NCI-H2227 (cell line): ENCODE measurements around the gene IPO11.

Experiments used
- DNase-seq: peaks from one replicate; lab custom pipeline; 2025; ENCODE audit not compliant: unreplicated experiment; lab: John Stamatoyannopoulos, UW

The IPO11 gene

GRCh38 chr5:62412549-62413329 lies at the start of gene IPO11:
IPO11 (plus strand) TSS chr5:62412763; CDS start chr5:62437280, 24,517 bp downstream.
- peak; percentile 98 for DNase-seq

- no peak for DNase-seq
Measured at GRCh38 chr5:62369039-62369438, 43.5 kb upstream of the IPO11 start.

- DNase-seq = no peak
Measured at GRCh38 chr5:62371409-62371808, 41.2 kb upstream of the IPO11 start.

- DNase-seq = no peak
Measured at GRCh38 chr5:62372600-62372999, 40.0 kb upstream of the IPO11 start.

- DNase-seq = no peak
Measured at GRCh38 chr5:62373382-62373781, 39.2 kb upstream of the IPO11 start.

GRCh38 chr5:62374090-62374489 lies 38.5 kb upstream of the IPO11 start:
- no peak for DNase-seq

GRCh38 chr5:62375627-62376026 lies 36.9 kb upstream of the IPO11 start:
- DNase-seq = no peak

GRCh38 chr5:62376064-62376463 lies 36.5 kb upstream of the IPO11 start:
- DNase-seq = no peak

- DNase-seq = no peak
Measured at GRCh38 chr5:62385131-62385530, 27.4 kb upstream of the IPO11 start.

GRCh38 chr5:62385816-62386400 lies 26.7 kb upstream of the IPO11 start:
- DNase-seq = no peak

- DNase-seq = no peak
Measured at GRCh38 chr5:62386824-62387223, 25.7 kb upstream of the IPO11 start.

- DNase-seq = no peak
Measured at GRCh38 chr5:62395210-62395950, 17.2 kb upstream of the IPO11 start.

GRCh38 chr5:62403411-62404250 lies 8.9 kb upstream of the IPO11 start, which contains the start of gene DIMT1:
DIMT1 (minus strand) TSS chr5:62403905; CDS start chr5:62403772, 133 bp downstream.
- DNase-seq = peak; percentile 94

GRCh38 chr5:62413711-62414110 lies 1.1 kb downstream of the IPO11 start:
- DNase-seq = no peak

GRCh38 chr5:62418462-62419076 lies 6.0 kb downstream of the IPO11 start:
- DNase-seq = no peak

GRCh38 chr5:62419609-62420008 lies 7.0 kb downstream of the IPO11 start:
- no peak for DNase-seq

- DNase-seq = no peak
Measured at GRCh38 chr5:62421414-62421813, 8.9 kb downstream of the IPO11 start.

- DNase-seq = no peak
Measured at GRCh38 chr5:62424763-62425162, 12.2 kb downstream of the IPO11 start.

- DNase-seq = no peak
Measured at GRCh38 chr5:62431735-62432620, 19.4 kb downstream of the IPO11 start.
